GM18502 (cell line): ENCODE measurements around the gene TMC6.

ENCODE experiments used
- ATAC-seq: cut with Tn5 transposase; IDR thresholded peaks from one replicate; pipeline ENCODE4 v1.9.1; 2021; ENCODE audit warnings: mild to moderate bottlenecking; ENCODE audit not compliant: unreplicated experiment, poor library complexity

The TMC6 gene

GRCh38 chr17:78111016-78111726 is 17.4 kb downstream of the TMC6 start:
- ATAC-seq, result no peak

GRCh38 chr17:78110363-78111015 is 18.1 kb downstream of the TMC6 start:
- ATAC-seq, result no peak

- no peak for ATAC-seq
These were observed 19.1 kb downstream of the TMC6 start for GRCh38 chr17:78109489-78109761.

GRCh38 chr17:78108726-78109488 is 19.6 kb downstream of the TMC6 start:
- ATAC-seq, result no peak

- ATAC-seq, result no peak
These were observed 20.4 kb downstream of the TMC6 start for GRCh38 chr17:78107976-78108725.

- no peak for ATAC-seq
These were observed 21.1 kb downstream of the TMC6 start for GRCh38 chr17:78107457-78107856.

- ATAC-seq, result no peak
These were observed 22.3 kb downstream of the TMC6 start for GRCh38 chr17:78106211-78106610.

- no peak for ATAC-seq
These were observed 23.0 kb downstream of the TMC6 start for GRCh38 chr17:78105551-78105950.

GRCh38 chr17:78105101-78105500 is 23.5 kb downstream of the TMC6 start:
- no peak for ATAC-seq

- ATAC-seq, result no peak
These were observed 24.0 kb downstream of the TMC6 start for GRCh38 chr17:78104540-78104941.

- ATAC-seq, result no peak
These were observed 25.2 kb downstream of the TMC6 start for GRCh38 chr17:78103311-78103710.

- ATAC-seq, result no peak
These were observed 27.0 kb downstream of the TMC6 start for GRCh38 chr17:78101542-78101941.

GRCh38 chr17:78101112-78101511 is 27.4 kb downstream of the TMC6 start:
- no peak for ATAC-seq

- no peak for ATAC-seq
These were observed 32.5 kb downstream of the TMC6 start for GRCh38 chr17:78096093-78096492.

GRCh38 chr17:78095035-78095434 is 33.5 kb downstream of the TMC6 start:
- no peak for ATAC-seq

- ATAC-seq, result no peak
These were observed 35.7 kb downstream of the TMC6 start for GRCh38 chr17:78092794-78093324.

GRCh38 chr17:78089576-78090281 is 38.8 kb downstream of the TMC6 start:
- ATAC-seq, result no peak

- ATAC-seq, result no peak
These were observed 40.0 kb downstream of the TMC6 start for GRCh38 chr17:78088529-78088928.

- ATAC-seq, result no peak
These were observed 41.8 kb downstream of the TMC6 start for GRCh38 chr17:78086740-78087139.

- ATAC-seq, result no peak
These were observed 45.6 kb downstream of the TMC6 start for GRCh38 chr17:78082988-78083387.
